ENCODE results near the gene WDR35. TPM values are rescaled to one million over a fixed set of nuclear protein-coding genes. Genes with fewer than 3 reads are reported as not detected.

WDR35 gene
- total RNA-seq, 1 experiment from 2014 or later = 17.5 TPM

DNA sequence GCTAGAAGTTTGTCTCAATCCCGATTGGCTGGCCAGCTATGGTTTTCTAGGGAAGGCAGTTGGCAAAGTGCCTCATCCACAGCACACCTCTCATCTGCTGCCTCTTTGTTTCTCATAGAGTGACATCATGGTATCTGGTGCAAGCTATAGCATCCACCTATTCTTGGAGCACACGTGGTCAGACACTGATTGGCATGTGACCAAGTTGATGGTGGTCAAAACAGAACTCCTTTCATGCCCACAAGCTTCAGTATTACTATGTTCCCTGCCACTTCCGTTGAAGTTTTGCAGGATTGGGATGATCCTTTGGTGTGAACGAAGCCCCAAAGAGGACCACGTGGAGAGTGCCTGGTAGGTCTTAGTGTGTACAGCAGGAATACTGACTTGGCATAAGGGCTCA is 116.9 kb downstream of the WDR35 start:
- BruUV-seq (replicated peaks) = no TSS peak
- TF ChIP-seq, protein P1, sequence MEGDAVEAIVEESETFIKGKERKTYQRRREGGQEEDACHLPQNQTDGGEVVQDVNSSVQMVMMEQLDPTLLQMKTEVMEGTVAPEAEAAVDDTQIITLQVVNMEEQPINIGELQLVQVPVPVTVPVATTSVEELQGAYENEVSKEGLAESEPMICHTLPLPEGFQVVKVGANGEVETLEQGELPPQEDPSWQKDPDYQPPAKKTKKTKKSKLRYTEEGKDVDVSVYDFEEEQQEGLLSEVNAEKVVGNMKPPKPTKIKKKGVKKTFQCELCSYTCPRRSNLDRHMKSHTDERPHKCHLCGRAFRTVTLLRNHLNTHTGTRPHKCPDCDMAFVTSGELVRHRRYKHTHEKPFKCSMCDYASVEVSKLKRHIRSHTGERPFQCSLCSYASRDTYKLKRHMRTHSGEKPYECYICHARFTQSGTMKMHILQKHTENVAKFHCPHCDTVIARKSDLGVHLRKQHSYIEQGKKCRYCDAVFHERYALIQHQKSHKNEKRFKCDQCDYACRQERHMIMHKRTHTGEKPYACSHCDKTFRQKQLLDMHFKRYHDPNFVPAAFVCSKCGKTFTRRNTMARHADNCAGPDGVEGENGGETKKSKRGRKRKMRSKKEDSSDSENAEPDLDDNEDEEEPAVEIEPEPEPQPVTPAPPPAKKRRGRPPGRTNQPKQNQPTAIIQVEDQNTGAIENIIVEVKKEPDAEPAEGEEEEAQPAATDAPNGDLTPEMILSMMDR (IDR thresholded peaks at IDR 0.05; ENCODE audit: unreplicated experiment) = no peak
- intact Hi-C loops (cut with micrococcal nuclease) = no loop called here
- Mint-ChIP-seq H3K27ac (ENCODE audit: low read depth, unreplicated experiment) (no peak overlapping the region), H3K36me3 (ENCODE audit: insufficient read depth, unreplicated experiment) (no peaks in the 10 kb centered on the region), H3K9me3 (ENCODE audit: unreplicated experiment) (no peaks in the 10 kb centered on the region), H3K4me1 (ENCODE audit: insufficient read depth, unreplicated experiment) (no peaks in the 10 kb centered on the region), H3K4me3 (ENCODE audit: unreplicated experiment) (no peak overlapping the region), H3K27me3 (ENCODE audit: insufficient read depth, unreplicated experiment) (no peaks in the 10 kb centered on the region)
- CTCF ChIA-PET = interaction anchor here (0.6 to 6.4 kb wide), 3 partner anchors 10 to 1486 kb away, joined by 4 to 57 read pairs (median 5); no protein-coding TSS in a partner anchor
- DNase-seq (ENCODE audit: unreplicated experiment) = no peak
- POLR2A ChIA-PET = interaction anchor here (0.6 to 1.3 kb wide), 4 partner anchors 13 to 87 kb away, joined by 3 to 4 read pairs (median 3); no protein-coding TSS in a partner anchor

DNA sequence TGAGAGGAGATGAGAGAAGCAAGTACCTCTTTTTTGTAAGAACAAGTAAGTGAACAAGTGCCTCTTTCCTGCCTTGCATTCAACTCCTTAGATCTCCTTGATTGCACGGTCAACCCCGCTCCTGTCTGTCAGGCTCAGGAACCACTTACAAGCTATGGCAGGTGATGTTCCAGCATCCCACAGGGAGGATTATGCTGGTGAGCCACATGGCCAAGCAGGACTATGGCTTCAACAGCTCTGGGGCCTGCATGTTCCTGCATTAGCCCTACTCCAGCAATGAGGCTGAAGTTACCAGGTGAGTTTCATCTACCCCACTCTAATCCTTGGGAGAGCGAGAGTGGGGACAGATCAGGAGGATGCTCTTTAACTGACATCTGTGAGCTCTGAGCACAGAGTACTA is 117.6 kb downstream of the WDR35 start:
- Mint-ChIP-seq H3K27me3 (ENCODE audit: insufficient read depth, unreplicated experiment) (no peaks in the 10 kb centered on the region), H3K4me3 (ENCODE audit: unreplicated experiment) (no peak overlapping the region), H3K9me3 (ENCODE audit: unreplicated experiment) (no peaks in the 10 kb centered on the region), H3K27ac (ENCODE audit: low read depth, unreplicated experiment) (no peak overlapping the region), H3K4me1 (ENCODE audit: insufficient read depth, unreplicated experiment) (no peaks in the 10 kb centered on the region), H3K36me3 (ENCODE audit: insufficient read depth, unreplicated experiment) (no peaks in the 10 kb centered on the region)
- intact Hi-C loops (cut with micrococcal nuclease) = no loop called here
- ChIA-PET CTCF (interaction anchor here (0.6 to 6.4 kb wide), 2 partner anchors 9 to 1424 kb away, joined by 5 to 57 read pairs; no protein-coding TSS in a partner anchor), POLR2A (interaction anchor here (0.6 to 1.3 kb wide), 4 partner anchors 18 to 205 kb away, joined by 3 to 4 read pairs (median 3); no protein-coding TSS in a partner anchor)
- BruUV-seq (replicated peaks) = no TSS peak
- no peak for DNase-seq (ENCODE audit: unreplicated experiment)
- TF ChIP-seq, protein P1 (IDR thresholded peaks at IDR 0.05; ENCODE audit: unreplicated experiment) = no peak

DNA sequence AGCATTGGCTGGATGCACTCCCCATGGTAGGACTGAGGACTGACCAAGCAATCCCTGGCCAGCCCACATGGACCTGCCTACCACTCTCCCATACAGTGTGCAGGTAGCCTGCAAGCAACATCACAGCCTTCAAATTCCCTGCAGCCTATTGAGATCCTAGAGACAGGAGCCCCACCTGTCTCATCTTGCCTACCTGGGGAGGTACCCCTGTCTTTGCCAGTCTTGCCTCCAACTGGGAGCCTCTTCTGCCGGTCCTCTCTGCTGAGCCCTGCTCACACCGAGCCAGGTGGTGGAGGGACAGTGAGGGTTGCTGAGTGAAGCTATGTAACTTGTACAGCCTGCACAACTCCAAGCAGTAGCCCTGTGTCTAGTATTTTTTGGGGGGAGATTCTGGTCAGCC is 118.1 kb downstream of the WDR35 start:
- no TSS peak for BruUV-seq (replicated peaks)
- H3K4me1 Mint-ChIP-seq (ENCODE audit: insufficient read depth, unreplicated experiment) = no peaks in the 10 kb centered on the region
- no peak overlapping the region for H3K4me3 Mint-ChIP-seq (ENCODE audit: unreplicated experiment)
- CTCF ChIA-PET = interaction anchor here (6.4 kb wide), 1 partner anchor 9 kb away, joined by 57 read pairs; no protein-coding TSS in a partner anchor
- no peaks in the 10 kb centered on the region for H3K36me3 Mint-ChIP-seq (ENCODE audit: insufficient read depth, unreplicated experiment)
- DNase-seq (ENCODE audit: unreplicated experiment) = no peak
- intact Hi-C loops (cut with micrococcal nuclease) = no loop called here
- H3K9me3 Mint-ChIP-seq (ENCODE audit: unreplicated experiment) = no peaks in the 10 kb centered on the region
- POLR2A ChIA-PET = interaction anchor here (0.6 to 1.3 kb wide), 2 partner anchors 17 to 1340 kb away, joined by 3 to 6 read pairs; no protein-coding TSS in a partner anchor
- no peaks in the 10 kb centered on the region for H3K27me3 Mint-ChIP-seq (ENCODE audit: insufficient read depth, unreplicated experiment)
- TF ChIP-seq, protein P1 (IDR thresholded peaks at IDR 0.05; ENCODE audit: unreplicated experiment) = no peak
- H3K27ac Mint-ChIP-seq (ENCODE audit: low read depth, unreplicated experiment) = no peak overlapping the region

DNA sequence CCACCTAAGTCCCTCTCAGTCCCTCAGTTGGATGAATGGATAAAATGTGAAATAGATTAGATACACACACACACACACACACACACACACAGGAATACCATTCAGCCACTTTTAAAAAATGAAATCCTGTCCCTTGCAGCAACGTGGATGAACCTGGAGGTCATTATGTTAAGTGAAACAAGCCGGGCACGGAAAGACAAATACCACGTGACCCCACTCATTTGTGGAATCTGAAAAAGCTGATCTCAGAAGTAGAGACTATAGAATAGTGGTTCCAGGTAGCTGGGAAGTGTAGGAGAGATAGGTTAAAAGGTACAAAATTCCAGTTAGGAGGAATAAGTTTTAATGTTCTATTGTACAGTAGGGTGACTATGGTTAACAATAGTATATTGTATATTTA is 119.1 kb downstream of the WDR35 start:
- no peaks in the 10 kb centered on the region for H3K4me1 Mint-ChIP-seq (ENCODE audit: insufficient read depth, unreplicated experiment)
- no peaks in the 10 kb centered on the region for H3K27me3 Mint-ChIP-seq (ENCODE audit: insufficient read depth, unreplicated experiment)
- H3K4me3 Mint-ChIP-seq (ENCODE audit: unreplicated experiment) = no peak overlapping the region
- intact Hi-C loops (cut with micrococcal nuclease) = no loop called here
- TF ChIP-seq, protein P1 (IDR thresholded peaks at IDR 0.05; ENCODE audit: unreplicated experiment) = no peak
- H3K27ac Mint-ChIP-seq (ENCODE audit: low read depth, unreplicated experiment) = no peak overlapping the region
- no peak for DNase-seq (ENCODE audit: unreplicated experiment)
- no peaks in the 10 kb centered on the region for H3K36me3 Mint-ChIP-seq (ENCODE audit: insufficient read depth, unreplicated experiment)
- no TSS peak for BruUV-seq (replicated peaks)
- no peaks in the 10 kb centered on the region for H3K9me3 Mint-ChIP-seq (ENCODE audit: unreplicated experiment)
- CTCF ChIA-PET = interaction anchor here (0.6 to 6.4 kb wide), 2 partner anchors 8 to 507 kb away, joined by 3 to 57 read pairs; no protein-coding TSS in a partner anchor
- POLR2A ChIA-PET = no interaction called here

Measured in MCF 10A (cell line).